NCI-H82 (cell line): ENCODE results near the gene ARSG.
"Not testable (repeated sequence)": the region's sequence is repeated elsewhere in the genome, so short reads cannot be mapped to it uniquely, and the experiment has no call there.

ENCODE experiments used
- DNase-seq: peaks from one replicate; lab custom pipeline; 2025; lab: John Stamatoyannopoulos, UW

The ARSG gene

GRCh38 chr17:68398691-68399637, 107.7 kb downstream of the ARSG start:
- DNase-seq, result peak; percentile 76

GRCh38 chr17:68399638-68400403, 108.5 kb downstream of the ARSG start:
- no peak for DNase-seq

- DNase-seq, result no peak
Observed at GRCh38 chr17:68400404-68400735, 109.1 kb downstream of the ARSG start.

GRCh38 chr17:68401288-68401687, 110.0 kb downstream of the ARSG start:
- DNase-seq, result no peak

GRCh38 chr17:68403122-68403521, 111.8 kb downstream of the ARSG start:
- DNase-seq, result no peak

GRCh38 chr17:68403837-68404236, 112.5 kb downstream of the ARSG start:
- not testable (repeated sequence) for DNase-seq

- DNase-seq, result not testable (repeated sequence)
Observed at GRCh38 chr17:68407656-68408055, 116.4 kb downstream of the ARSG start.

- peak; percentile 65 for DNase-seq
Observed at GRCh38 chr17:68413597-68414560, 122.6 kb downstream of the ARSG start.

GRCh38 chr17:68414901-68415300, 123.6 kb downstream of the ARSG start:
- DNase-seq, result not testable (repeated sequence)

- no peak for DNase-seq
Observed at GRCh38 chr17:68417317-68417716, 126.0 kb downstream of the ARSG start.

GRCh38 chr17:68418876-68419275, 127.6 kb downstream of the ARSG start:
- DNase-seq, result no peak

GRCh38 chr17:68420065-68420464, 128.8 kb downstream of the ARSG start:
- no peak for DNase-seq

- DNase-seq, result no peak
Observed at GRCh38 chr17:68421486-68421885, 130.2 kb downstream of the ARSG start.

GRCh38 chr17:68422821-68423220, 131.5 kb downstream of the ARSG start:
- DNase-seq, result no peak

- DNase-seq, result no peak
Observed at GRCh38 chr17:68423251-68423650, 132.0 kb downstream of the ARSG start.

GRCh38 chr17:68424203-68424602, 132.9 kb downstream of the ARSG start:
- no peak for DNase-seq

- no peak for DNase-seq
Observed at GRCh38 chr17:68424861-68425260, 133.6 kb downstream of the ARSG start.

- peak; percentile 47 for DNase-seq
Observed at GRCh38 chr17:68425979-68426378, 134.7 kb downstream of the ARSG start.

- no peak for DNase-seq
Observed at GRCh38 chr17:68427575-68427974, 136.3 kb downstream of the ARSG start.

GRCh38 chr17:68428498-68429172, 137.3 kb downstream of the ARSG start:
- no peak for DNase-seq

- DNase-seq, result no peak
Observed at GRCh38 chr17:68429881-68430280, 138.6 kb downstream of the ARSG start.
